HEK293 (cell line): ENCODE data around the gene DSE.
A peak's percentile ranks its signal among the peaks of the same experiment; 100 is the strongest.

Experiments used
- BCL11B ChIP-seq: fragments of 450-650 bp; formaldehyde crosslinking; IDR thresholded peaks from 2 replicates; pipeline ENCODE4 v1.5.1; 2016; ENCODE audit warnings: low read depth, missing biosample characterization, missing genetic modification characterization
- EGR2 ChIP-seq: fragments of 450-650 bp; formaldehyde crosslinking; IDR thresholded peaks from 2 replicates; pipeline ENCODE4 v1.5.1; 2016; ENCODE audit warnings: low read depth, missing biosample characterization, missing genetic modification characterization
- HOXD13 ChIP-seq: sonication (generic); formaldehyde crosslinking; IDR thresholded peaks from 2 replicates; pipeline ENCODE4 v1.8.0; 2022; ENCODE audit warnings: missing genetic modification reagents, borderline replicate concordance
- KLF1 ChIP-seq: fragments of 450-650 bp; formaldehyde crosslinking; IDR thresholded peaks from 2 replicates; pipeline ENCODE4 v1.5.1; 2016; ENCODE audit warnings: missing biosample characterization, missing genetic modification characterization
- OSR2 ChIP-seq: fragments of 450-650 bp; formaldehyde crosslinking; IDR thresholded peaks from 2 replicates; pipeline ENCODE4 v1.5.1; 2016; ENCODE audit warnings: missing biosample characterization, missing genetic modification characterization
- PRDM6 ChIP-seq: fragments of 450-650 bp; formaldehyde crosslinking; IDR thresholded peaks from 2 replicates; pipeline ENCODE4 v1.5.1; 2017; ENCODE audit warnings: missing biosample characterization, missing genetic modification characterization
- SP2 ChIP-seq: fragments of 450-650 bp; formaldehyde crosslinking; IDR thresholded peaks from 2 replicates; pipeline ENCODE4 v1.5.1; 2016; ENCODE audit warnings: missing biosample characterization, missing genetic modification characterization
- SP3 ChIP-seq: fragments of 450-650 bp; formaldehyde crosslinking; IDR thresholded peaks from 2 replicates; pipeline ENCODE4 v1.5.1; 2016; ENCODE audit warnings: missing biosample characterization, missing genetic modification characterization
- WT1 ChIP-seq: fragments of 450-650 bp; formaldehyde crosslinking; IDR thresholded peaks from 2 replicates; pipeline ENCODE4 v1.5.1; 2016; ENCODE audit warnings: missing biosample characterization, missing genetic modification characterization
- YY2 ChIP-seq: fragments of 450-650 bp; formaldehyde crosslinking; IDR thresholded peaks from 2 replicates; pipeline ENCODE4 v1.5.1; 2016; ENCODE audit warnings: missing biosample characterization, missing genetic modification characterization
- ZBTB7A ChIP-seq: fragments of 450-650 bp; formaldehyde crosslinking; IDR thresholded peaks from 2 replicates; pipeline ENCODE4 v1.5.1; 2016; ENCODE audit warnings: low read depth, missing biosample characterization, missing genetic modification characterization
- ZFHX2 ChIP-seq: fragments of 450-650 bp; formaldehyde crosslinking; conservative IDR thresholded peaks from 2 replicates; pipeline ENCODE4 v1.5.1; 2016; ENCODE audit warnings: missing biosample characterization, missing genetic modification characterization
- ZNF10 ChIP-seq: fragments of 450-650 bp; formaldehyde crosslinking; IDR thresholded peaks from 2 replicates; pipeline ENCODE4 v1.5.1; 2017; ENCODE audit warnings: missing biosample characterization, missing genetic modification characterization
- ZNF140 ChIP-seq: fragments of 450-650 bp; formaldehyde crosslinking; IDR thresholded peaks from 2 replicates; pipeline ENCODE4 v1.5.1; 2016; ENCODE audit warnings: missing biosample characterization, missing genetic modification characterization
- ZNF174 ChIP-seq: fragments of 450-650 bp; formaldehyde crosslinking; IDR thresholded peaks from 2 replicates; pipeline ENCODE4 v1.5.0; 2017; ENCODE audit warnings: missing biosample characterization, mild to moderate bottlenecking, missing genetic modification characterization
- ZNF2 ChIP-seq: fragments of 450-650 bp; formaldehyde crosslinking; IDR thresholded peaks from 2 replicates; pipeline ENCODE4 v1.5.1; 2016; ENCODE audit warnings: missing biosample characterization, missing genetic modification characterization
- ZNF211 ChIP-seq: fragments of 450-650 bp; formaldehyde crosslinking; IDR thresholded peaks from 2 replicates; pipeline ENCODE4 v1.5.1; 2016; ENCODE audit warnings: low read depth, missing biosample characterization, missing genetic modification characterization
- ZNF23 ChIP-seq: fragments of 450-650 bp; formaldehyde crosslinking; IDR thresholded peaks from 2 replicates; pipeline ENCODE4 v1.5.1; 2016; ENCODE audit warnings: missing biosample characterization, missing genetic modification characterization, borderline replicate concordance
- ZNF24 ChIP-seq: fragments of 450-650 bp; formaldehyde crosslinking; IDR thresholded peaks from 2 replicates; pipeline ENCODE4 v1.5.1; 2016; ENCODE audit warnings: missing biosample characterization, missing genetic modification characterization
- ZNF335 ChIP-seq: fragments of 450-650 bp; formaldehyde crosslinking; conservative IDR thresholded peaks from 2 replicates; pipeline ENCODE4 v1.5.1; 2016; ENCODE audit warnings: missing biosample characterization, missing genetic modification characterization
- ZNF350 ChIP-seq: fragments of 450-650 bp; formaldehyde crosslinking; IDR thresholded peaks from 2 replicates; pipeline ENCODE4 v1.5.0; 2017; ENCODE audit warnings: missing biosample characterization, mild to moderate bottlenecking, missing genetic modification characterization
- ZNF37A ChIP-seq: fragments of 450-650 bp; IDR thresholded peaks from 2 replicates; pipeline ENCODE4 v1.5.1; 2018; ENCODE audit warnings: missing biosample characterization, missing genetic modification characterization
- ZNF423 ChIP-seq: fragments of 450-650 bp; formaldehyde crosslinking; IDR thresholded peaks from 2 replicates; pipeline ENCODE4 v1.5.1; 2016; ENCODE audit warnings: missing biosample characterization, missing genetic modification characterization
- ZNF426 ChIP-seq: fragments of 450-650 bp; formaldehyde crosslinking; IDR thresholded peaks from 2 replicates; pipeline ENCODE4 v1.5.1; 2017; ENCODE audit warnings: missing biosample characterization, missing genetic modification characterization, mild to moderate bottlenecking, inconsistent platforms, moderate library complexity
- ZNF473 ChIP-seq: fragments of 450-650 bp; formaldehyde crosslinking; IDR thresholded peaks from 2 replicates; pipeline ENCODE4 v1.5.1; 2017; ENCODE audit warnings: missing biosample characterization, missing genetic modification characterization
- ZNF514 ChIP-seq: fragments of 450-650 bp; formaldehyde crosslinking; IDR thresholded peaks from 2 replicates; pipeline ENCODE4 v1.5.1; 2016; ENCODE audit warnings: missing biosample characterization, missing genetic modification characterization
- ZNF521 ChIP-seq: fragments of 450-650 bp; formaldehyde crosslinking; IDR thresholded peaks from 2 replicates; pipeline ENCODE4 v1.5.1; 2017; ENCODE audit warnings: missing biosample characterization, mild to moderate bottlenecking, missing genetic modification characterization
- ZNF544 ChIP-seq: fragments of 450-650 bp; formaldehyde crosslinking; IDR thresholded peaks from 2 replicates; pipeline ENCODE4 v1.5.0; 2017; ENCODE audit warnings: missing biosample characterization, missing genetic modification characterization
- ZNF555 ChIP-seq: fragments of 450-650 bp; formaldehyde crosslinking; conservative IDR thresholded peaks from 2 replicates; pipeline ENCODE4 v1.5.1; 2017; ENCODE audit warnings: missing biosample characterization, mild to moderate bottlenecking, missing genetic modification characterization, inconsistent platforms
- ZNF560 ChIP-seq: fragments of 450-650 bp; formaldehyde crosslinking; IDR thresholded peaks from 2 replicates; pipeline ENCODE4 v1.5.1; 2017; ENCODE audit warnings: missing biosample characterization, missing genetic modification characterization, borderline replicate concordance
- ZNF561 ChIP-seq: fragments of 450-650 bp; IDR thresholded peaks from 2 replicates; pipeline ENCODE4 v1.5.1; 2018; ENCODE audit warnings: missing biosample characterization, missing genetic modification characterization, borderline replicate concordance
- ZNF621 ChIP-seq: fragments of 450-650 bp; formaldehyde crosslinking; IDR thresholded peaks from 2 replicates; pipeline ENCODE4 v1.5.1; 2017; ENCODE audit warnings: missing biosample characterization, missing genetic modification characterization
- ZNF660 ChIP-seq: fragments of 450-650 bp; IDR thresholded peaks from 2 replicates; pipeline ENCODE4 v1.5.1; 2018; ENCODE audit warnings: missing biosample characterization, mild to moderate bottlenecking, missing genetic modification characterization
- ZNF701 ChIP-seq: fragments of 450-650 bp; formaldehyde crosslinking; IDR thresholded peaks from 2 replicates; pipeline ENCODE4 v1.5.1; 2016; ENCODE audit warnings: missing biosample characterization, missing genetic modification characterization
- ZNF704 ChIP-seq: fragments of 450-650 bp; formaldehyde crosslinking; IDR thresholded peaks from 2 replicates; pipeline ENCODE4 v1.5.1; 2016; ENCODE audit warnings: missing biosample characterization, missing genetic modification characterization
- ZNF76 ChIP-seq: fragments of 450-650 bp; formaldehyde crosslinking; IDR thresholded peaks from 2 replicates; pipeline ENCODE4; 2016; ENCODE audit warnings: low read depth, missing biosample characterization, missing genetic modification characterization, borderline replicate concordance
- ZNF776 ChIP-seq: fragments of 450-650 bp; formaldehyde crosslinking; IDR thresholded peaks from 2 replicates; pipeline ENCODE4 v1.5.0; 2017; ENCODE audit warnings: missing biosample characterization, missing genetic modification characterization, borderline replicate concordance
- ZNF777 ChIP-seq: fragments of 450-650 bp; formaldehyde crosslinking; IDR thresholded peaks from 2 replicates; pipeline ENCODE4 v1.5.1; 2017; ENCODE audit warnings: missing biosample characterization, missing genetic modification characterization, borderline replicate concordance
- ZSCAN18 ChIP-seq: fragments of 450-650 bp; formaldehyde crosslinking; IDR thresholded peaks from 2 replicates; pipeline ENCODE4 v1.5.1; 2016; ENCODE audit warnings: missing biosample characterization, missing genetic modification characterization

Gene DSE

GRCh38 chr6:116370760-116371119 lies at the start of gene DSE (continued):
- TF ChIP-seq ZNF23 (tag by site-specific recombination) (no peak), ZNF423 (peak; percentile 67), ZNF140 (tag by site-specific recombination) (no peak), ZFHX2 (tag by site-specific recombination) (peak; percentile 98), ZNF10 (tag by site-specific recombination) (no peak), ZNF555 (no peak), ZNF701 (tag by site-specific recombination) (no peak), EGR2 (tag by site-specific recombination) (peak; percentile 90), ZNF426 (tag by site-specific recombination) (no peak), ZNF544 (no peak), ZNF335 (no peak), ZNF561 (tag by site-specific recombination) (no peak; the same call in 1 of the 2 replicates), ZNF37A (tag by site-specific recombination) (no peak), BCL11B (no peak), ZBTB7A (tag by site-specific recombination) (no peak), WT1 (tag by site-specific recombination) (no peak), ZNF211 (tag by site-specific recombination) (no peak), ZNF521 (tag by site-specific recombination) (no peak), YY2 (tag by site-specific recombination) (0 out of 2 replicates have a peak, but pooled peaks have one; percentile 23), ZNF473 (tag by site-specific recombination) (no peak), ZSCAN18 (tag by site-specific recombination) (no peak), KLF1 (tag by site-specific recombination) (peak; percentile 54), ZNF560 (tag by site-specific recombination) (no peak), ZNF621 (tag by site-specific recombination) (no peak), SP3 (tag by site-specific recombination) (peak; percentile 83), ZNF660 (0 out of 2 replicates have a peak, but pooled peaks have one; percentile 9), ZNF2 (no peak), ZNF776 (tag by site-specific recombination) (no peak), OSR2 (peak; percentile 80), SP2 (peak; percentile 69), ZNF174 (no peak), PRDM6 (tag by site-specific recombination) (no peak), HOXD13 (CRISPR knock-in tag) (no peak), ZNF350 (tag by site-specific recombination) (no peak), ZNF24 (tag by site-specific recombination) (no peak), ZNF777 (tag by site-specific recombination) (no peak), ZNF76 (tag by site-specific recombination) (peak; percentile 77; the same call in 1 of the 2 replicates), ZNF704 (tag by site-specific recombination) (no peak), ZNF514 (tag by site-specific recombination) (no peak)
